ENCODE results near the gene HEPN1.

- TF ChIP-seq POLR2AphosphoS5 (IDR thresholded peaks at IDR 0.05) (no peak), EZH2 (IDR thresholded peaks at IDR 0.05; ENCODE audit: borderline replicate concordance, insufficient read depth, low read length, poor library complexity, severe bottlenecking) (no peak), RAD21 (conservative IDR thresholded peaks at IDR 0.05) (no peak), TAF1 (IDR thresholded peaks at IDR 0.05; ENCODE audit: low read depth) (no peak), CTCF (IDR thresholded peaks at IDR 0.05; ENCODE audit: poor library complexity, severe bottlenecking) (no peak), EP300 (conservative IDR thresholded peaks at IDR 0.05; ENCODE audit: poor library complexity, severe bottlenecking) (no peak), REST (IDR thresholded peaks at IDR 0.05; ENCODE audit: borderline replicate concordance) (no peak)
These were observed 36.0 kb downstream of the HEPN1 start for GRCh38 chr11:124955035-124955434.
